Stomach (tissue), 9 donors: ENCODE data around the gene C17orf100. TPM values are rescaled to one million over a fixed set of nuclear protein-coding genes. Genes with fewer than 3 reads are reported as not detected.
"Not testable (repeated sequence)": the region's sequence is repeated elsewhere in the genome, so short reads cannot be mapped to it uniquely, and the experiment has no call there.

Experiments
- DNase-seq, 2 donors: peaks; one replicate each; pipeline versions ENCODE4 v3.0.0 to v3.0.0-alpha.2; 2013 to 2019
- H3K27ac ChIP-seq, 5 donors: fragments of 200-600 bp in 4 of 5; sonication (generic) in 4 of 5; one replicate each; pipeline ENCODE4 v1.5.1; 2013 to 2019; ENCODE audit warnings: mild to moderate bottlenecking in 1 of 5, moderate library complexity in 1 of 5
- H3K27me3 ChIP-seq, 3 donors: fragments of 200-600 bp; sonication (generic); one replicate each; pipeline ENCODE4 v1.5.1; 2017 to 2019; ENCODE audit warnings: mixed run types in 1 of 3
- H3K36me3 ChIP-seq, 4 donors: fragments of 200-600 bp; sonication (generic); 1 replicate in 3 of 4; 2 replicates in 1 of 4; pipeline ENCODE4 v1.5.1; 2016 to 2019
- H3K4me1 ChIP-seq, 4 donors: fragments of 200-600 bp; sonication (generic); one replicate each; pipeline ENCODE4 v1.5.1; 2016 to 2019
- H3K4me3 ChIP-seq, 4 donors: fragments of 200-600 bp; sonication (generic) in 3 of 4; one replicate each; pipeline ENCODE4 v1.5.1; 2016 to 2019; ENCODE audit warnings: mild to moderate bottlenecking in 1 of 4
- H3K9me3 ChIP-seq, 4 donors: fragments of 200-600 bp; sonication (generic); one replicate each; pipeline ENCODE4 v1.5.1; 2016 to 2019
- EP300 ChIP-seq: sonication (generic); formaldehyde crosslinking; IDR thresholded peaks from one replicate; pipeline ENCODE4 v1.6.1; 2017; ENCODE audit warnings: antibody characterized with exemption
- POLR2A ChIP-seq, 4 donors: fragments of 450-650 bp; IDR thresholded peaks; one replicate each; pipeline ENCODE4 v1.6.1; 2016; ENCODE audit warnings: antibody characterized with exemption in 4 of 4, control low read depth in 2 of 4, mild to moderate bottlenecking in 1 of 4, moderate library complexity in 1 of 4
- POLR2AphosphoS5 ChIP-seq, 3 donors: sonication (generic); formaldehyde crosslinking; IDR thresholded peaks; one replicate each; pipeline ENCODE4 v1.6.1; 2016; ENCODE audit warnings: antibody characterized with exemption in 3 of 3
- WGBS, 5 donors: extraction: QIAGEN DNeasy Blood & Tissue Kit in 3 of 5; methylation state at CpG; one replicate each; pipeline versions ENCODE4 v1.1.5 to v1.1.7; 2013 to 2018; 5-methylcytosine and 5-hydroxymethylcytosine counted together
- intact Hi-C: fragments of 100-400 bp; cut with DNase I; formaldehyde crosslinking; loops from one replicate; pipeline ENCODE4 v1.15.1; 2023; ENCODE audit warnings: low total_unique reads
- polyA plus RNA-seq, 3 donors: library from polyadenylated mRNA; stranded (reverse); fragments of 200-250 nt; gene quantifications; one replicate each; pipeline ENCODE4 v1.2.3, GENCODE V29; 2013
- total RNA-seq, 5 donors: library from RNA; depleted of rRNA; stranded (reverse); fragments of >200 nt; gene quantifications; one replicate each; pipeline versions ENCODE4 v1.1.0 to v1.2.3, GENCODE V29; 2014 to 2016
- TF ChIP-seq, protein P1 (sequence below), 7 experiments: fragments of 450-650 bp in 4 of 7; fragments of 200-600 bp in 3 of 7; sonication (generic) in 3 of 7; IDR thresholded peaks; one replicate each; pipeline ENCODE4 v1.5.1; 2016 to 2019; ENCODE audit warnings: antibody characterized with exemption in 7 of 7, control low read depth in 2 of 7, mild to moderate bottlenecking in 1 of 7
- donor health status: healthy with polysubstance abuse.
- donor health status: Bipolar disorder and iron deficiency.
- donor health status: healthy.

C17orf100 gene
- total and polyA plus RNA-seq, 8 donors = 0.55 to 14.2 (median 1.8) TPM; not detected in 2

DNA sequence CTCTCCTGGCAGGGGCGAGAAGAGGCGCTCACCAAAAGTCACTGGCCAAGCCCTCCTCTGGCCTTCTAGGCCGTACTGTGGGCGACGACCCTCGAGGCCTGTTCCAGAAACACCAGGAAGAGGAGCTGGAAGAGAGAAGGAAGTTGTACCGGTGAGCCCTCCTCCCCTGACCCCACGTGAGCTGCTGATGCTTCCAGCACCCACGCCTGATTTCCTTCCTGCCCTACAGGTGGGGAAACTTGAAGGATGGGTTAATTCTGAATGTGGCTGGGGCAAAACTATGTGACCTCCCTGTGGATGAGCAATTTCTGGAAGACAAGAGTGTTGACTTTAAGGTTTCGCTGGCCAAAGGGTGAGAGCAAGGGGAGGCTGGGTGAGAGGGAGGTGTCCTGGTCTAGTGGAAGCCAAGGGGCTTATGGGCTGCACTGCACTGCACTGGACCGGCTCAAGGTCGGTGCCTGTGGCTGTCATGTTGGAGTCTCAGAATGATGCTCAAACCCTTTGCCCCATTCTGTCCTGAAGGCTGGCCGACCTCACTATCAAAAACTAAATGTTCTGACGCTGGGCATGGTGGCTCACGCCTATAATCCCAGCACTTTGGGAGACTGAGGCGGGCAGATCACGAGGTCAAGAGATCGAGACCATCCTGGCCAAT is 6.2 kb downstream of the C17orf100 start:
- peaks cover 0 to 6% (median 0%) of the 10 kb centered on the region in 4 donors for H3K9me3 ChIP-seq
- H3K27ac ChIP-seq = no peak overlapping the region
- H3K36me3 ChIP-seq = no peaks in the 10 kb centered on the region
- no peak for DNase-seq
- intact Hi-C loops = no loop called here
- 78 to 88% (median 83%) methylated on average over 17 to 18 of the region's 18 CpGs for WGBS, 5 donors
- peak overlapping the region in 1 of 4 donors; percentile 41 for H3K4me3 ChIP-seq
- peaks cover 7 to 67% (median 26%) of the 10 kb centered on the region in 3 donors for H3K27me3 ChIP-seq
- TF ChIP-seq, protein P1, sequence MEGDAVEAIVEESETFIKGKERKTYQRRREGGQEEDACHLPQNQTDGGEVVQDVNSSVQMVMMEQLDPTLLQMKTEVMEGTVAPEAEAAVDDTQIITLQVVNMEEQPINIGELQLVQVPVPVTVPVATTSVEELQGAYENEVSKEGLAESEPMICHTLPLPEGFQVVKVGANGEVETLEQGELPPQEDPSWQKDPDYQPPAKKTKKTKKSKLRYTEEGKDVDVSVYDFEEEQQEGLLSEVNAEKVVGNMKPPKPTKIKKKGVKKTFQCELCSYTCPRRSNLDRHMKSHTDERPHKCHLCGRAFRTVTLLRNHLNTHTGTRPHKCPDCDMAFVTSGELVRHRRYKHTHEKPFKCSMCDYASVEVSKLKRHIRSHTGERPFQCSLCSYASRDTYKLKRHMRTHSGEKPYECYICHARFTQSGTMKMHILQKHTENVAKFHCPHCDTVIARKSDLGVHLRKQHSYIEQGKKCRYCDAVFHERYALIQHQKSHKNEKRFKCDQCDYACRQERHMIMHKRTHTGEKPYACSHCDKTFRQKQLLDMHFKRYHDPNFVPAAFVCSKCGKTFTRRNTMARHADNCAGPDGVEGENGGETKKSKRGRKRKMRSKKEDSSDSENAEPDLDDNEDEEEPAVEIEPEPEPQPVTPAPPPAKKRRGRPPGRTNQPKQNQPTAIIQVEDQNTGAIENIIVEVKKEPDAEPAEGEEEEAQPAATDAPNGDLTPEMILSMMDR (IDR thresholded peaks at IDR 0.05) = no peak
- TF ChIP-seq EP300 = no peak
- no peak for TF ChIP-seq POLR2A (IDR thresholded peaks at IDR 0.05)
- TF ChIP-seq POLR2AphosphoS5 (IDR thresholded peaks at IDR 0.05) = no peak
- peaks cover 0 to 37% (median 22%) of the 10 kb centered on the region in 4 donors for H3K4me1 ChIP-seq

DNA sequence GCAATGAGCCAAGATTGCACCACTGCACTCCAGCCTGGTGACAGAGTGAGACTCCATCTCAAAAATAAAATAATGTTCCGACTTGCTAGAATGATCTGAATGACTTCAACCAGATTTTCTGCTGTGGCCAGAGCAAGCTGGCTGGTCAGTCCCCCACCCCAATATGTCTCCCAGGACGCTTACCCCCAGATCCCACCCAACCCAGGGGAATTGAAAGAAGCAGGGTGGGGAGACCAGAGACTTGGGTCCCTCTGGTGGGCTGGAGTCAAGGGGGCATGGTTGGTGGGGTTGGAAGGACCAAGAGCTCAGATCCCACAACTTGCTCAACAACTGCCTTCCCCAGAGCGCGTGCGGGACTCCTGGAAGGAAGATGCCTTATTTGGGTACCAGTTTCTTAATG is 6.8 kb downstream of the C17orf100 start:
- H3K4me3 ChIP-seq, DNase-seq, H3K27ac ChIP-seq, intact Hi-C loops, H3K9me3 ChIP-seq, H3K36me3 ChIP-seq: not testable (repeated sequence)
- H3K27me3 ChIP-seq = peaks cover 7 to 67% (median 26%) of the 10 kb centered on the region in 3 donors
- WGBS, 5 donors = 87 to 100% (median 95%) methylated on average over 2 to 5 of the region's 5 CpGs
- peaks cover 0 to 30% (median 15%) of the 10 kb centered on the region in 4 donors for H3K4me1 ChIP-seq

DNA sequence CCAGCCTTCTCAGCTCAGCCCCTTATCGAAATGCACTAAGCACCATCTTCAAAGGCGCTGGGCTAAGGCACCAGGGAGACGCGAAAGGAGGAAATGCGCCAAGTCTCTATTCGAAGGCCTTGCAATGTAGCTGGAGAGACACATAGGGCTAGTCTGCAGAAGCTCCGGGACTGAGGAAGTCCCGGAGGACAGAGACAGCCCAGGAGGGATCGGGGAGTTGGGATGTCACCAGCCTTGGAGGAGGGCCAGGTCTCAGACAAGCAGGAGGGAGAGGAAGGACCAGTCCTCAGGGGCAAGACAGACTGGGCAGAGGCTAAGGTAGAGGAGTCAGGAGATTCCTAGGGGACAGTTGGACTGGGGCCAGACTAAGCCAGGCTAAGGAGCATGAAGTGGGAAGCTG is 8.5 kb downstream of the C17orf100 start:
- H3K4me1 ChIP-seq = peaks cover 0 to 14% (median 5%) of the 10 kb centered on the region in 4 donors
- peaks cover 3 to 50% (median 15%) of the 10 kb centered on the region in 3 donors for H3K27me3 ChIP-seq
- no peak overlapping the region for H3K4me3 ChIP-seq
- 80 to 87% (median 84%) methylated on average over 9 of the region's 9 CpGs for WGBS, 5 donors
- no peak for DNase-seq
- H3K9me3 ChIP-seq = no peaks in the 10 kb centered on the region
- intact Hi-C loops = loop anchor here (10.0 kb wide), 2 partner anchors 185 to 345 kb away; no protein-coding TSS in a partner anchor
- TF ChIP-seq POLR2A (IDR thresholded peaks at IDR 0.05) (no peak), POLR2AphosphoS5 (IDR thresholded peaks at IDR 0.05) (no peak), EP300 (no peak)
- TF ChIP-seq, protein P1 (IDR thresholded peaks at IDR 0.05) = no peak
- no peak overlapping the region for H3K27ac ChIP-seq
- no peaks in the 10 kb centered on the region for H3K36me3 ChIP-seq

DNA sequence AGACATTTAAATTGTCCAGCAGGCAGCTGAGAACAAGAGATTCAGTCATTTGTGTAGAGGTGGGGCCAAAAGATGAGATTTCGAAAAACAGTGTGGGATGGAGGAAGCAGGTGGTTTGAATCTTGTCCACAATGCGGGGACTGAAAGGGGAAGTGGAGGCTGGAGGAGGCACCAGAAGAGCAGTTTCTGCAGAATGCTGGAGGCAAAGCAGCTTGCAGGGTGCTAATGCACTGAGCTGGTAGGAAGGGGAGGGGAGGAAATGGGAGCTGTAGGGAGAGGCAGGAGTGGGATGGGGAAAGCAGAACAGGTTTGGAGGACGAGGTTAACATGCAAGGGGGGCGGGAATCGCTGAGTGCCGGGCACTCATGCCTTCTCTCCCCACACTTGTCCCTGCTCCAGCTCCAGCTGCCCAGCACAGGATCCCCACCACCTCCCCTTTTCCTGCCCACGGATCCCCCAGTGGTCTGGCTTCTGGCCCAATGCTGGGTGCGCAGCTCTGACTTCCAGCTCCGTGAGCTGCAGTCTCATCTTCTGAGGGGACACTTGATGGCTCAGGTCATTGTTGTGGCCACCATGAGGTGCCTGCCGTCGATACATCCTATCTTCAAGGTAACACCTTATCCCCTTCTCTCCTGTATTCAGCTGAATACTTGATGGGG is 9.4 kb downstream of the C17orf100 start:
- TF ChIP-seq, protein P1 (IDR thresholded peaks at IDR 0.05) = no peak
- TF ChIP-seq POLR2A (IDR thresholded peaks at IDR 0.05) (no peak), EP300 (no peak), POLR2AphosphoS5 (IDR thresholded peaks at IDR 0.05) (no peak)
- Histone ChIP-seq H3K36me3 (no peaks in the 10 kb centered on the region), H3K27me3 (peaks cover 0 to 42% (median 12%) of the 10 kb centered on the region in 3 donors), H3K27ac (no peak overlapping the region), H3K4me1 (peaks cover 0 to 9% (median 3%) of the 10 kb centered on the region in 4 donors), H3K9me3 (no peaks in the 10 kb centered on the region), H3K4me3 (no peak overlapping the region)
- 50 to 60% (median 54%) methylated on average over 10 to 11 of the region's 11 CpGs for WGBS, 5 donors
- no peak for DNase-seq
- intact Hi-C loops = loop anchor here (10.0 kb wide), 2 partner anchors 184 to 344 kb away; no protein-coding TSS in a partner anchor
